Endometrial microvascular endothelial cells (primary cell): ENCODE measurements around the gene KRT33A. TPM values are rescaled to one million over a fixed set of nuclear protein-coding genes. Genes with fewer than 3 reads are reported as not detected.

Source experiments
- in situ Hi-C: cut with HindIII; loops from 2 replicates; pipeline ENCODE4 v1.10.0; 2017; ENCODE audit warnings: low sequenced_read_pairs, low pct_unique_long_range_greater_than_20kb; ENCODE audit errors: inconsistent ontology term
- total RNA-seq: library from RNA; depleted of rRNA; stranded (reverse); fragments of >200 nt; gene quantifications from one replicate; pipeline ENCODE4 v1.2.3, GENCODE V29; 2015; ENCODE audit errors: inconsistent ontology term

Gene KRT33A
- total RNA-seq, 1 donor from 2014 or later: not detected

GRCh38 chr17:41334385-41335305 lies 16.0 kb downstream of the KRT33A start:
- in situ Hi-C loops: no loop called here

- in situ Hi-C loops: no loop called here
Measured at GRCh38 chr17:41333836-41334235, 16.8 kb downstream of the KRT33A start.

- in situ Hi-C loops: no loop called here
Measured at GRCh38 chr17:41333098-41333497, 17.5 kb downstream of the KRT33A start.

GRCh38 chr17:41332239-41332638 lies 18.4 kb downstream of the KRT33A start:
- in situ Hi-C loops: no loop called here

- in situ Hi-C loops: no loop called here
Measured at GRCh38 chr17:41331606-41332005, 19.0 kb downstream of the KRT33A start.

- in situ Hi-C loops: no loop called here
Measured at GRCh38 chr17:41329279-41329948, 21.2 kb downstream of the KRT33A start.

- in situ Hi-C loops: no loop called here
Measured at GRCh38 chr17:41328207-41328606, 22.4 kb downstream of the KRT33A start.

GRCh38 chr17:41327411-41328120 lies 23.1 kb downstream of the KRT33A start:
- in situ Hi-C loops: no loop called here

GRCh38 chr17:41326173-41327145 lies 24.2 kb downstream of the KRT33A start:
- in situ Hi-C loops: no loop called here

- in situ Hi-C loops: no loop called here
Measured at GRCh38 chr17:41325611-41326010, 25.0 kb downstream of the KRT33A start.

- in situ Hi-C loops: no loop called here
Measured at GRCh38 chr17:41325126-41325525, 25.5 kb downstream of the KRT33A start.

- in situ Hi-C loops: no loop called here
Measured at GRCh38 chr17:41324180-41325075, 26.2 kb downstream of the KRT33A start.

GRCh38 chr17:41322903-41323895 lies 27.4 kb downstream of the KRT33A start:
- in situ Hi-C loops: no loop called here

- in situ Hi-C loops: no loop called here
Measured at GRCh38 chr17:41322094-41322902, 28.3 kb downstream of the KRT33A start.

- in situ Hi-C loops: no loop called here
Measured at GRCh38 chr17:41318231-41318630, 32.4 kb downstream of the KRT33A start.
